Activated T-cell treated with anti-CD3 and anti-CD28 coated beads, Interleukin-2, amount 50 U/mL, for 72 hours (primary cell): Measurements from ENCODE around the gene FBXO15. TPM values are rescaled to one million over a fixed set of nuclear protein-coding genes. Genes with fewer than 3 reads are reported as not detected.

Experiments used
- ATAC-seq, 2 donors: fragments of 150-1000 bp; cut with Tn5 transposase; replicated peaks in 1 of 2; 2 replicates each; pipeline ENCODE4 v1.10.0; 2021; ENCODE audit warnings: moderate library complexity in 2 of 2, mild to moderate bottlenecking in 1 of 2
- DNase-seq, 2 donors: peaks; one replicate each; pipeline ENCODE4 v3.0.0; 2021 to 2022; ENCODE audit warnings: mixed read lengths in 1 of 2
- H3K27ac Mint-ChIP-seq: one replicate; pipeline ENCODE4 v1.8.0; 2022; ENCODE audit warnings: mild to moderate bottlenecking, moderate library complexity, mixed read lengths
- H3K27me3 Mint-ChIP-seq: one replicate; pipeline ENCODE4 v1.8.0; 2022; ENCODE audit warnings: low read depth, mixed read lengths
- H3K36me3 Mint-ChIP-seq, 2 donors: one replicate each; pipeline ENCODE4 v1.8.0; 2022; ENCODE audit warnings: mixed read lengths in 2 of 2, mild to moderate bottlenecking in 1 of 2; ENCODE audit not compliant: insufficient read depth in 2 of 2
- H3K4me1 Mint-ChIP-seq: one replicate; pipeline ENCODE4 v1.8.0; 2022; ENCODE audit warnings: low read depth, mixed read lengths
- H3K4me3 Mint-ChIP-seq, 2 donors: one replicate each; pipeline ENCODE4 v1.8.0; 2022; ENCODE audit warnings: mild to moderate bottlenecking in 2 of 2, mixed read lengths in 2 of 2, moderate library complexity in 2 of 2
- H3K9me3 Mint-ChIP-seq, 2 donors: one replicate each; pipeline ENCODE4 v1.8.0; 2022; ENCODE audit warnings: mixed read lengths in 2 of 2
- total RNA-seq, 2 donors: library from RNA; stranded (reverse); gene quantifications; one replicate each; pipeline ENCODE4 v1.2.3, GENCODE V29; 2022

The FBXO15 gene
- total RNA-seq, 2 donors from 2014 or later = 1.0 to 2.1 TPM

GRCh38 chr18:74063023-74063422 is 84.6 kb downstream of the FBXO15 start:
- DNase-seq (peak; percentile 39 to 65), ATAC-seq (peak; percentile 48 to 59)
- Mint-ChIP-seq H3K4me3 (peak overlapping the region; percentile 37 to 86), H3K27me3 (no peaks in the 10 kb centered on the region), H3K9me3 (no peaks in the 10 kb centered on the region), H3K27ac (peak overlapping the region; percentile 80), H3K4me1 (peaks cover 61% of the 10 kb centered on the region), H3K36me3 (peaks cover 0 to 3% of the 10 kb centered on the region in 2 donors)

- Mint-ChIP-seq H3K27ac (no peak overlapping the region), H3K4me1 (peaks cover 61% of the 10 kb centered on the region), H3K4me3 (peak overlapping the region in 1 of 2 donors; percentile 8), H3K27me3 (no peaks in the 10 kb centered on the region), H3K9me3 (peaks cover 0 to 1% of the 10 kb centered on the region in 2 donors), H3K36me3 (peaks cover 0 to 12% of the 10 kb centered on the region in 2 donors)
- DNase-seq = no peak
- ATAC-seq = no peak
These were observed 85.6 kb downstream of the FBXO15 start for GRCh38 chr18:74062037-74062436.

DNA sequence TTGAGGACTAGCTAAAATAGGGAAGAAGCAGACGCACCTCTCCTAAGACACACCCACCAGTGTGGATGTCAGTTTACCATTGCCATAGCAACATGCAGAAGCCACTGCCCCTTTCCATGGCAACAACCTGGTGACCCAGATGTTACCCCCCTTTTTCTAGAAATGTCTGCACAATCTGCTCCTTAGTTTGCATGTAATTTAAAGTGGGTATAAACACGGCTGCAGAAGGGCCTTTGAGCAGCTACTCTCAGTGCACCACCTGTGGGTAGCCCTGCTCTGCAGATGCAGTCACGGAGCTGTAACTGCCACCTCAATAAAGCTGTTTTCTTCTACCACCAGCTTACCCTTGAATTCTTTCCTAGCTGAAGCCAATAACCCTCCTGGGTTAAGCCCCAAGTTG is 87.1 kb downstream of the FBXO15 start:
- ATAC-seq (no peak), DNase-seq (no peak)
- Mint-ChIP-seq H3K27ac (no peak overlapping the region), H3K4me3 (no peak overlapping the region), H3K36me3 (peaks cover 5 to 20% of the 10 kb centered on the region in 2 donors), H3K27me3 (no peaks in the 10 kb centered on the region), H3K9me3 (peaks cover 6% of the 10 kb centered on the region in 2 donors), H3K4me1 (peaks cover 56% of the 10 kb centered on the region)

DNA sequence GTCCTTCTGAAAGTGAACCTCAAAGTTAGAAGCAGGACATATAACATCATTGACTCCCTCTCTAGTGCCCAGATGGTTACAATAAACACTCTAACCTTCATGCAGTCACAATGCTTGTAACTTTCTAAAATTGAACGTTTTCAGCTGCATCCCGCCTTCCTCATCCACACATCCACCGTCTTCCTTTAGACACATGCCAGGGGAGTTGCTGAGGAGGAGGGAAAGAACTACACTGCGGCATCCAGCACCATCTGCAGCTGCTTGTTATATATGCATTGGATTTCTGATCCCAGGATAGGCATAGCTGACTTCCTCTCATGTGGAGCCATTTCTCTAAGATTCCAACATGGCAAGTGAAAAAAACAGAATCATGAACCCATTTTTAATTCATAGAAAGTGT is 96.8 kb downstream of the FBXO15 start:
- ATAC-seq (no peak), DNase-seq (no peak)
- Mint-ChIP-seq H3K9me3 (peaks cover 8 to 12% of the 10 kb centered on the region in 2 donors), H3K4me1 (peaks cover 8% of the 10 kb centered on the region), H3K27me3 (no peaks in the 10 kb centered on the region), H3K4me3 (no peak overlapping the region), H3K27ac (no peak overlapping the region), H3K36me3 (peaks cover 6 to 15% of the 10 kb centered on the region in 2 donors)

DNA sequence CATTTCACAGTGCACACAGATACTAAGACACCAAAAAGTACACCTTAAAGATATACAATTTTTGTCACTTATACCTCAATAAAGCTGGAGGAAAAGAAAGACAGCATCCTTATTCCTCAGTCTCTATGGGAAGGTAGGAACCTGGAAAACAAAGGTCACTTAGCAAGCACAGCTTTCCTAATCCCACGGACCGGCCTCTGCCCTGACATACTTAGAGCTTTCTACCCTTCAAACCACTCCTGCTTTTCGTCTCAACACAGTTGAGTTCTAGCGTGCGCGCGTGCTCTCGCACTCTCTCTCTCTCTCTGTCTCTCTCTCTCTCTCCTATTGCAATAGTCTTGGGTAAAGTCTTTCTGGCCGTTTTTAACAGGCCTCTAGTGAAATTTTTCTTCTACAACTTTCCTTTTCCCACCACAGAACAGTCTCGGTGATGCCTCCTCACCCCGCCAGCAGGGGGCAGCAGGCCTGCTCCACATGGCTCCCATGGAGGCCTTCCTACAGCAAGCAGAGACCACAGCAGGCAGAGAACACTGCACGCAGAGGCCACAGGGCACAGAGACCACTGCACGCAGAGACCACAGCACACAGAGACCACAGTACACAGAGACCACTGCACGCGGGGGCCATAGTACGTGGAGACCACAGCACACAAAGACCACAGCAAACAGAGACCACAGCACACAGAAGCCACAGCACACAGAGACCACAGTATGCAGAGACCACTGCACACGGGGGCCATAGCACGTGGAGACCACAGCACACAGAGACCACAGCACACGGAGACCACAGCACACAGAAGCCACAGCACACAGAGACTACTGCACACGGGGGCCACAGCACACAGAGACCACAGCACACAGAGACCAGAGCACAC is 106.9 kb downstream of the FBXO15 start:
- Mint-ChIP-seq H3K4me3 (no peak overlapping the region), H3K9me3 (no peaks in the 10 kb centered on the region), H3K27ac (no peak overlapping the region), H3K4me1 (no peaks in the 10 kb centered on the region), H3K27me3 (no peaks in the 10 kb centered on the region), H3K36me3 (no peaks in the 10 kb centered on the region)
- ATAC-seq (peak; percentile 93 to 94), DNase-seq (peak; percentile 77 to 81)

DNA sequence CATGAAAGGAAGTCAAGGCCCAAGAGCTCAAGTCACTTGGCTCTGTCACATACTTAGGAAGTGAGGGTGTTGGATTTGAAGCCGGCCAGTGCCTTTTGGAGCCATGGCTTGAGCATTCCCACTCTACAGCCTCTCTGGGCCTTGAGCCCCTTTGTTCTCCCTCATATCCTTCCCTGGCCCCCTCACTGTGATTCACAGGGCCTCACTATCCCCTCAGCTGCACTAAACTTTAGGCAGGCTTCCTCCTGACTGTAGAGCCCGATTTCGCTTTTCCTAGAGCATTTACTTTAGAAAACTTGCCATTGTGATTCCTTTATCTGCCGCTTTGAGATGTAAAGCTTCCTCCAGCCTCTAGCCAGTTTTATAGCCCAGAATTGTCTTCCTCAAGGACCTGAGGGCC is 107.6 kb downstream of the FBXO15 start:
- Mint-ChIP-seq H3K27me3 (no peaks in the 10 kb centered on the region), H3K9me3 (no peaks in the 10 kb centered on the region)
- no peak for DNase-seq

GRCh38 chr18:74029161-74029560 is 118.5 kb downstream of the FBXO15 start:
- Mint-ChIP-seq H3K36me3 (peaks cover 0 to 5% of the 10 kb centered on the region in 2 donors), H3K27ac (no peak overlapping the region), H3K4me1 (no peaks in the 10 kb centered on the region), H3K27me3 (peaks cover 20% of the 10 kb centered on the region), H3K4me3 (no peak overlapping the region), H3K9me3 (no peaks in the 10 kb centered on the region)
- DNase-seq (no peak), ATAC-seq (no peak)

More for the DNA sequence above, 107.6 kb downstream of the FBXO15 start:
- no peak for ATAC-seq
- H3K36me3 Mint-ChIP-seq = no peaks in the 10 kb centered on the region
- no peak overlapping the region for H3K27ac Mint-ChIP-seq
- H3K4me3 Mint-ChIP-seq = no peak overlapping the region
- no peaks in the 10 kb centered on the region for H3K4me1 Mint-ChIP-seq

Other genes starting within 250 kb of the FBXO15 start
- gene TIMM21, start 689 bp upstream of the FBXO15 start, total RNA-seq = 10 to 100 TPM; 23.9 to 25.8 TPM
- gene CYB5A, start 144.1 kb upstream of the FBXO15 start, total RNA-seq = 10 to 100 TPM; 45.1 to 47.8 TPM
- not detected for gene C18orf63, start 168.0 kb upstream of the FBXO15 start, total RNA-seq